Right cardiac atrium (tissue), 5 donors: Measurements from ENCODE around the gene IFFO2. TPM values are rescaled to one million over a fixed set of nuclear protein-coding genes. Genes with fewer than 3 reads are reported as not detected.
A peak's percentile ranks its signal among the peaks of the same experiment; 100 is the strongest.

Source experiments
- ATAC-seq, 2 donors: fragments of 200-7000 bp; cut with Tn5 transposase; one replicate each; pipeline versions ENCODE4 v1.8.0 to v1.9.1; 2020; ENCODE audit warnings: moderate library complexity in 2 of 2, mild to moderate bottlenecking in 1 of 2
- DNase-seq, 3 donors: peaks; one replicate each; pipeline ENCODE4 v3.0.0-alpha.2; 2020
- H3K27ac ChIP-seq: one replicate; pipeline ENCODE4 v1.5.1; 2013; ENCODE audit warnings: mild to moderate bottlenecking, low read length, control low read depth, moderate library complexity
- H3K27me3 ChIP-seq: one replicate; pipeline ENCODE4 v1.6.1; 2013; ENCODE audit not compliant: control insufficient read depth, insufficient read depth
- H3K4me1 ChIP-seq: one replicate; pipeline ENCODE4 v1.6.1; 2013; ENCODE audit warnings: low read length; ENCODE audit not compliant: control insufficient read depth, insufficient read depth
- H3K4me3 ChIP-seq: one replicate; pipeline ENCODE4 v1.5.1; 2013; ENCODE audit warnings: low read length, control low read depth
- H3K9me3 ChIP-seq: one replicate; pipeline ENCODE4 v1.6.1; 2013; ENCODE audit warnings: low read length; ENCODE audit not compliant: control insufficient read depth
- WGBS: extraction: QIAGEN DNeasy Blood & Tissue Kit; methylation state at CpG from one replicate; pipeline ENCODE4 v1.1.7; 2013; 5-methylcytosine and 5-hydroxymethylcytosine counted together
- intact Hi-C, 4 donors: fragments of 100-400 bp; cut with DNase I; formaldehyde crosslinking; loops; one replicate each; pipeline versions ENCODE4 v1.11.0 to v1.14.0; 2022 to 2023
- polyA plus RNA-seq: library from polyadenylated mRNA; stranded (reverse); fragments of 200-250 nt; gene quantifications from one replicate; pipeline ENCODE4 v1.2.3, GENCODE V29; 2013
- total RNA-seq, 4 donors: library from RNA; stranded (reverse); fragmentation: NEBNext Ultra II Directional; extraction: Animal tissue kit (Norgen Biotek cat#: 25700); gene quantifications; one replicate each; pipeline ENCODE4 v1.2.1, GENCODE V29; 2021
- donor health status: healthy with polysubstance abuse.
- donor health status: DM: no; HTN: yes; CAD: no.
- donor health status: DM: no; HTN: no; CAD: no.
- donor health status: DM: no; HTN: yes; CAD: no; lungs with severe emphysema.
- donor health status: DM: yes; HTN: yes; CAD: no.

IFFO2 gene
- total and polyA plus RNA-seq, 5 donors: 5.0 to 12.7 (median 7.3) TPM

DNA sequence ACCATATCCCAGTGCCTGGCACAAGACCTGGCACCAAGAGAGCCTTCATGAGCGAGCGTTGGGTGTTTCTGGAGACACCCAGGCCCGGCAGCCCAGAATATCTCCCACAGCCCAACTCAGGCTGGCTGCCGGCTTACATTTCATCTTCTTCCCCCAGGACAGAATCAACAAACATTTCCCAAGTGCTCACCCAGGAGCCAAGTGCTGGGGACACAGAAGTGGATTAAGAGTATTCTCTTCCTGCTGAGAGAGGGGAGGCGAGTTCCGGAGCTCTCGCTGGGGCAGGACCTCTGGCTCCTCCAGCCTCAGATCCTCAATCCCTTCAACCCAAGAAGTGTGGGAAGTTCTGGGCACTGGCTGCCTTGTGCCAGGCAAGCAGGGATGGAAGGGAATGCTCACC, 23.6 kb downstream of the IFFO2 start:
- 63% methylated on average over 7 of the region's 7 CpGs for WGBS
- intact Hi-C loops: no loop called here
- peak in 1 of 3 donors; percentile 26 for DNase-seq
- ATAC-seq: no peak
- H3K4me3 ChIP-seq: no peak overlapping the region
- no peaks in the 10 kb centered on the region for H3K27me3 ChIP-seq
- peaks cover 9% of the 10 kb centered on the region for H3K4me1 ChIP-seq
- no peak overlapping the region for H3K27ac ChIP-seq
- H3K9me3 ChIP-seq: no peaks in the 10 kb centered on the region

DNA sequence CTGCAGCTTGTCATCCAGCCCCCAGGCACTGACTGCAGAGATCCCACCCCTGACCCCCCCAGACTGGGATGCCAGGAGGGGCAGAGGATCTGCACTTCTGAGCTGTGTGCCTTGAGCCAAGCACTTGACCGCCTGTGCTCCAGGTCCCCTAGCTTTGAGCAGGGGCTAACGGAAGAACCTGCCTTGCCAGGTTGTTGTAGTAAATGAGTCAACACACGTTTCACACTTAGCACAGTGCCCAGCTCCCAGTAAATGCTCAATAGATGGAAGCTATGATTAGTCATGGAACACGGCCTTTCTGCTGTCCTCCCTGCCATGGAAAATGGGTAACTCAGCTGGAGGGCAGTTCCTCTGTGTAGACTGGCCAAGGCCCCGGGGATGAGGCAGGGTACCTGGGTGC, 24.1 kb downstream of the IFFO2 start:
- no peaks in the 10 kb centered on the region for H3K9me3 ChIP-seq
- DNase-seq (peak in 1 of 3 donors; percentile 35), ATAC-seq (no peak)
- intact Hi-C loops: no loop called here
- H3K4me3 ChIP-seq: no peak overlapping the region
- H3K4me1 ChIP-seq: peaks cover 12% of the 10 kb centered on the region
- WGBS: 75% methylated on average over 5 of the region's 5 CpGs
- no peak overlapping the region for H3K27ac ChIP-seq
- no peaks in the 10 kb centered on the region for H3K27me3 ChIP-seq

DNA sequence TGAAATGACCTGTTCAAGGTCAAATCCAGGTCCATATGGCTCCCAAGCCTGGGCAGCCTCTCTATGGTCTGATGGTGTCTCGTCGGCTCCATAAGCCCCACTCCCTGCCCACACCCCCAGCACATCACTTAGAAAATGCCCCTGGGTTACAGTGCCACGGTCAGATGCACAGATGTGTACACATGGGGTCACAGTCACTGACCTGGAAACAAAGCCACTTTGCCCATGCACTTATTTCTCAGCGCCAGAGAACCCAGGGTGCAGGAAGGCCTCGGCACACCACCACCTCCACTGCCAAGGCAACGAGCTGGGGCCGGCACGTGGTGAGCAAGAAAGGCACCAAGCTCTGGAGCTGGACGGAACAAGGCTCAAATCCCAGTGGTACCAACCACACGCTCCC, 24.7 kb downstream of the IFFO2 start:
- intact Hi-C loops: no loop called here
- no peaks in the 10 kb centered on the region for H3K27me3 ChIP-seq
- no peak overlapping the region for H3K4me3 ChIP-seq
- 84% methylated on average over 10 of the region's 10 CpGs for WGBS
- H3K27ac ChIP-seq: no peak overlapping the region
- H3K4me1 ChIP-seq: peaks cover 16% of the 10 kb centered on the region
- peak in 1 of 3 donors; percentile 20 for DNase-seq
- no peaks in the 10 kb centered on the region for H3K9me3 ChIP-seq
- no peak for ATAC-seq

DNA sequence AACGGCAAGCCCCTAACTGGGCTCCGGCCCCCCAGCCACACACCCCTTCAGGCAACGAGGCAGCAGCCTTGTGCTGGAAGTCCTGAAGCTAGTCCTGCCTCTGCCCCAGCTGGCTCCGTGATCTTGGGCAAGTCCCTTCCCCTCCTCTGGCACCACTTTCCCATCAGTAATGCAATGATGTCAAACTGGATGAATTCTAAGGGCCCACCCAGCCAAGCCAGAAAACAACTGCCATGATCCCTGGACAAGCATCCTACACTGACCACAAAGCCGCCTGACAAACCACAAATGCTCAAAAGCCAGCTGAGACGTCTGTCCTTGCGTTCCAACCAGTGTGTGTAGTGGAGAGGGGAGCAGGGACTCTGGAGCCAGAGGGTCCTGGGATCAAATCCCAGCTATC, 26.8 kb downstream of the IFFO2 start:
- 78% methylated on average over 7 of the region's 7 CpGs for WGBS
- DNase-seq: peak in 1 of 3 donors; percentile 40
- intact Hi-C loops: no loop called here
- peaks cover 16% of the 10 kb centered on the region for H3K4me1 ChIP-seq
- no peak for ATAC-seq
- H3K9me3 ChIP-seq: no peaks in the 10 kb centered on the region
- H3K27me3 ChIP-seq: no peaks in the 10 kb centered on the region
- no peak overlapping the region for H3K4me3 ChIP-seq
- no peak overlapping the region for H3K27ac ChIP-seq

DNA sequence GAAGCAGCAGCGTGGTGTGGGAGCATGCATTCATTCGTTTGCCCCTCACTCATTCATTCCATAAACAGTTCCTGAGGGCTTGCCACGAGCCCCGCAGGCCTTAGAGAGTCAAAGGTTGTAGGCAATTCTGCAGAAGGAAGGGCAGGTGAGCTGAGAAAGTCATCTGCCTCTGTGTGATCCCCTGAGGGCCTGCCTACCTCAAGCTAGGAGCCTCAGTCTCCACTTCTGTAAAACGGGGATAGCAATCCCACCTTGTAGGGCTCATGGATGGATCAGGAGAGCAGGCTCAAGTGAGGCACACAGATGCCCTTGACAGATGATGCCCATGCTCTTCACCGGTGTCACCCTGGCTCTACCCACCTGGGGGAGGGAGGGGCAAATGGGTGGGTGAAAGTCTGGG, 27.5 kb downstream of the IFFO2 start:
- WGBS: 89% methylated on average over 6 of the region's 6 CpGs
- H3K27ac ChIP-seq: no peak overlapping the region
- no peaks in the 10 kb centered on the region for H3K27me3 ChIP-seq
- DNase-seq (peak in 1 of 3 donors; percentile 29), ATAC-seq (no peak)
- intact Hi-C loops: no loop called here
- peaks cover 21% of the 10 kb centered on the region for H3K4me1 ChIP-seq
- H3K9me3 ChIP-seq: no peaks in the 10 kb centered on the region
- no peak overlapping the region for H3K4me3 ChIP-seq

DNA sequence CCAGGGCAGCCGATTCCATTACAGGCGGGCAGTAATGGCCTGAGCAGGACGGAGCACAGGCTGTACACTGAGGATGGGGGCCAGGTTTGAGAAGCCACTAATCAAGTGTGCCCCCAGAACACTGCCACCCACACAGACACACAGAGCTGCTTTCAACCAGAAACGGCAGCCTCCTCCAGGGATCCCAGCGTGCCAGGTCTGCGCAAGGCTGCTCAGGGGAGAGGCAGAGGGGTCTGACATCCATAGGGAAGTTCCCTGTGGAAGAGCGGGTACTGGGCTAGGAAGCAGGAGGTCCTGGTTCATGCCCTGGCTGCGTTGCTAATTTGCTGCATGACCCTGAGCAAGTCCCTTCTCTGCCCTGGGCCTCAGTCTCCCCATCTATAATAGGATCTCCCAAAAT, 28.1 kb downstream of the IFFO2 start:
- 77% methylated on average over 8 of the region's 8 CpGs for WGBS
- H3K27ac ChIP-seq: no peak overlapping the region
- DNase-seq: peak in 1 of 3 donors; percentile 12
- no peak for ATAC-seq
- no peak overlapping the region for H3K4me3 ChIP-seq
- intact Hi-C loops: no loop called here
- no peaks in the 10 kb centered on the region for H3K27me3 ChIP-seq
- H3K4me1 ChIP-seq: peaks cover 25% of the 10 kb centered on the region
- no peaks in the 10 kb centered on the region for H3K9me3 ChIP-seq

DNA sequence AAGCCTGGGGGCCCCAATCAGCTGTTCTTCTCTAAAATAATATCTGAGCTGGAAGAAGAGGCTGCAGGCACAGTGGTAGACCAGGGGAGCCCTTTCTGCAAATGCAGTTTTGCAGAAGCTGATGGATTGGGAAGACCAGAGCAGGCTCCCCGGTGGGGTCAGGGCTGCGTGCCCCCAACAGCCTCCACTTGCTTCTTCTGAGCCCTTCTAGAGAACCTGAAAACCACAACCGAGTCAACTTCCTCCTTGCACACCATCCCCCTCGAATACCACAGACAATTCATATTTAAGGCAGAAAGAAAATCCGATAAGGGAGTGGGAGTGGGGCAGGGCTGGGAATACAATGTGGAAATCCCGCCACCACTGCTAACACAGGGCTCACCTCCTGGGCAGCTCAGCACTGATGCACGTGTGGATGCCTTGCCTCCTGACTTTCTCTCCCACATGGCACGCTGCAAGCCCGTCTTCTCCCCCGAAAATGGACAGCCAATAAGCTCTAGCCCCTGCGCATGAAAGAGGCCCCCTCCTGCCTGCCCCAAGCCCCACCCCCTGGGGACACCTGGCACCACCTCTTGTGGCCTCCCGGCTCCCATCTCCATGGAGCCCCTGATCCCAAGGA, 28.7 kb downstream of the IFFO2 start:
- H3K4me3 ChIP-seq: no peak overlapping the region
- ATAC-seq (no peak), DNase-seq (peak in 1 of 3 donors; percentile 44)
- peaks cover 32% of the 10 kb centered on the region for H3K4me1 ChIP-seq
- 57% methylated on average over 12 of the region's 12 CpGs for WGBS
- peak overlapping the region; percentile 62 for H3K27ac ChIP-seq
- H3K27me3 ChIP-seq: no peaks in the 10 kb centered on the region
- intact Hi-C loops: no loop called here
- H3K9me3 ChIP-seq: no peaks in the 10 kb centered on the region

DNA sequence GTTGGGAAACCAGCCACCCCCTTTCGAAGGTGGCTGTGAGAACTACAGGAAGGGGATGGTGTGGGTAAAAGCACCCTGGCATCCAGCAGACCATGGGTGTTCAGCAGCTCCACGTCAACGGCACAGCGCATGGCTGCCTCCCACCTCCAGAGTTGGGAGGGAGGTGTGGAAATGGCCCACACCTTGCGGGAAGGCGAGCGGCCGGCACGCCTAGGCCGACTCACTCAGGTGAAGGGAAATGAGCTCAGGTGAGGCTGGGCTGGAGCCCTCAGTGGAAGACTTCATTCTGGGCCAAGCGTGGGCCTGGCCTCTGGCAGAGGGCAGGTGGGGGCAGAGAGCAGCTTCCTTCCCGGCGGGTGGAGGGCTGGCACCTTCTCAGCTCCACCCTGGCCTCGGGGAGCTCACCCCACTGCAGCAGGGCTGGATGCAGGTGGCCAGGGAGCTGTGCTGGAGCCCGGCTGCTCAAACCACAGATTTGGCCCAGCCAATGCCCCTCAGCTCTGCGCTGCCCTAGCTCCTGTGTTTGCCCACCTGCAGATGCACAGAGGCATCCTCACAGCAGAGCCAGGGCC, 29.3 kb downstream of the IFFO2 start:
- WGBS: 67% methylated on average over 16 of the region's 16 CpGs
- Histone ChIP-seq H3K27me3 (no peaks in the 10 kb centered on the region), H3K9me3 (no peaks in the 10 kb centered on the region), H3K27ac (peak overlapping the region; percentile 62), H3K4me1 (peaks cover 36% of the 10 kb centered on the region), H3K4me3 (no peak overlapping the region)
- intact Hi-C loops: no loop called here
- peak in 1 of 3 donors; percentile 49 for DNase-seq
- no peak for ATAC-seq

DNA sequence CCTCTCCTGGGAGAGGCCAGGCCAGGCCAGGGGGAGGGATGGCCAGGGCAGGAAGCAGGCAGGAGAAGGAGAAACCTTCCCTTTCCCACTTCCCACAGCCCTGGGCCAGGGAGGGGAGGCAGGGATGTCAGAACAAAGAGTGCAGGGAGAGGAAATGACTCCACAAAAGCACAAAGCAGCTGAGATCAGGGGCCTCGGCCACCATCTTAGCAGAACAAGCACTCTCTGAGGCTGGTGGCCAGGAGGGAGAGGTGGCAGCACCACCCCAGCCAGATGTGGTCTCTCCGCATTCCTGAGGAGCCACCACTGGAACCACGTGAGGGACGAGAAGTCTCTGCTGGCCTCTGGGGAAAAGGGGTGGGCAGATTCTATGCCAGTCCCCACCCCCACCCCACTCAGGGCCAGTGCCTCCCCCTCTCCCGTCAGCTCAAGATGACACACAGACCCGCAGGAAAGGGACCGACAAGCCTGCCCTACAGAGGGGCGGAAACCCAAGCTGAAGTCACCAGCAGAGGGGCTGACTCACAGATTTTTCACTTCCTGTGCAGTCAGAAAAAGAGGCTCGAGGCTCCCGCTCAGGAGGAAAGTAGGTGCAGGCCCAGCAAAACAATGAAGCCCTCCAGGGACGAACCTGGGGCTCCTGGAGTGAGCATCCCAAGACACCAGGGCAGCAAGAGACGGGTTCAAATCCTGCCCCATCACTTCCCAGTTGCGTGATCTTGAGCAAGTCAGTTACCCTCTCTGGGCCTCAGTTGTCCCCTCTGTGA, 30.0 kb downstream of the IFFO2 start:
- Histone ChIP-seq H3K4me3 (no peak overlapping the region), H3K9me3 (no peaks in the 10 kb centered on the region), H3K27ac (peak overlapping the region; percentile 91), H3K27me3 (no peaks in the 10 kb centered on the region), H3K4me1 (peaks cover 40% of the 10 kb centered on the region)
- intact Hi-C loops: no loop called here
- WGBS: 39% methylated on average over 13 of the region's 13 CpGs
- ATAC-seq (peak; percentile 44 to 81), DNase-seq (peak; percentile 79 to 83 (median 82))

DNA sequence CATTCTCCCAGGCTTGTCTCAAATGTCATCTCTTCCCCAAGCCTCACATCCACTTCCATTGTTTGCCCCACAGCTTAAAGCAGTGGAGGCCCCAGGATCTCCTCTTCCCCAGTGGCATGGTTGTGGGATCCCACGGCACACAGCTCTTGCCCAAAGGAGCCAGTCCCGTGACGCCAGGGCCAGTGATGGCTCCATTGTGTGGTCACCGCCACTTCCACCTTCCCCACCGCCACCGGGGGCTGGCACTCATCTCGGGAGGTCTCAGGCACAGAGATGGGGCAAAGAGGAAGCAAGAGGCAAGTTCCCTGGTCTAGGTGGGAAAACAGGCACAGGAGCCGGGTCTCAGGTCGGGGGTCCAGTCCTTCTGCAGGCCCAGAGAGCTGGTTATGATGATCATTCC, 31.2 kb downstream of the IFFO2 start:
- intact Hi-C loops: no loop called here
- Histone ChIP-seq H3K27me3 (no peaks in the 10 kb centered on the region), H3K4me3 (no peak overlapping the region), H3K9me3 (no peaks in the 10 kb centered on the region), H3K27ac (no peak overlapping the region), H3K4me1 (peaks cover 40% of the 10 kb centered on the region)
- WGBS: 89% methylated on average over 9 of the region's 9 CpGs
- peak in 1 of 3 donors; percentile 31 for DNase-seq
- ATAC-seq: no peak

DNA sequence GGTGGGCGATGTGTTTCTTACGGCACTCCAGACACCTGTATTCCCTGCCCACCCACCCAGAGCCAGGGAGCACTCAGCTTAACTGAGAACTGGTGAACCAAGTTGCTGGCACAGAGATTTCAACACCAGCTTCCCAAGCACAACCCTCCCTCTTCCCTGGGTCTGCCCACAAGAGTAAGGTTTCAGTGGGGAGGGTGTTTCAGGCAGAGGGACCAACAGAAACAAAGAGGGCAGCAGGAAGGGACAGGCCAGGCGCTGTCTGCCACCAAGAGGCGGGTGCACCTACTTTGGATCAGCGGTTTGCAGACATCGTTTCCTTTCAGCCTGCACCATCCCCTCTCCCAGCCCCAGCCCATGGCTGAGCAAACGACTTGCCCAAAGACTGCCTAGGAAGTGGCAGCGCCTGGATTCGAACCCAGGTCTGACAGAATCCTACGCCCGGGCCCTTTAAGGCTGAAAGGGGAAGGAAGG, 32.2 kb downstream of the IFFO2 start:
- peaks cover 40% of the 10 kb centered on the region for H3K4me1 ChIP-seq
- H3K4me3 ChIP-seq: no peak overlapping the region
- no peak for ATAC-seq
- H3K9me3 ChIP-seq: no peaks in the 10 kb centered on the region
- H3K27me3 ChIP-seq: no peaks in the 10 kb centered on the region
- peak overlapping the region; percentile 37 for H3K27ac ChIP-seq
- DNase-seq: peak in 1 of 3 donors; percentile 48
- WGBS: 56% methylated on average over 11 of the region's 11 CpGs
- intact Hi-C loops: no loop called here
